HuH-7 (cell line): ENCODE data around the gene GJD2.

Experiments used
- DNase-seq: peaks from one replicate; pipeline ENCODE4 v3.0.0; 2011; ENCODE audit warnings: low spot score

Gene GJD2

GRCh38 chr15:34773013-34773412 is 18.2 kb upstream of the GJD2 start:
- no peak for DNase-seq

- DNase-seq = no peak
Measured at GRCh38 chr15:34772312-34772711, 17.5 kb upstream of the GJD2 start.

GRCh38 chr15:34769711-34770110 is 14.9 kb upstream of the GJD2 start:
- DNase-seq = no peak

- no peak for DNase-seq
Measured at GRCh38 chr15:34768530-34768929, 13.7 kb upstream of the GJD2 start.

GRCh38 chr15:34765741-34766140 is 10.9 kb upstream of the GJD2 start:
- DNase-seq = no peak

- DNase-seq = no peak
Measured at GRCh38 chr15:34760909-34761308, 6.1 kb upstream of the GJD2 start.

- no peak for DNase-seq
Measured at GRCh38 chr15:34759992-34760391, 5.2 kb upstream of the GJD2 start.

GRCh38 chr15:34759347-34759746 is 4.5 kb upstream of the GJD2 start:
- no peak for DNase-seq

GRCh38 chr15:34757262-34757661 is 2.5 kb upstream of the GJD2 start:
- DNase-seq = no peak

- DNase-seq = no peak
Measured at GRCh38 chr15:34755419-34755773, 598 bp upstream of the GJD2 start.

- no peak for DNase-seq
Measured at GRCh38 chr15:34754171-34754601, 612 bp downstream of the GJD2 start.

- DNase-seq = peak; percentile 37
Measured at GRCh38 chr15:34753236-34753894, 1.4 kb downstream of the GJD2 start.

- DNase-seq = no peak
Measured at GRCh38 chr15:34749691-34750090, 5.1 kb downstream of the GJD2 start.

GRCh38 chr15:34739346-34739745 is 15.5 kb downstream of the GJD2 start:
- no peak for DNase-seq

GRCh38 chr15:34738002-34738401 is 16.8 kb downstream of the GJD2 start:
- no peak for DNase-seq

GRCh38 chr15:34737477-34737876 is 17.3 kb downstream of the GJD2 start:
- no peak for DNase-seq

- DNase-seq = no peak
Measured at GRCh38 chr15:34734303-34734702, 20.5 kb downstream of the GJD2 start.

GRCh38 chr15:34733621-34734020 is 21.2 kb downstream of the GJD2 start:
- no peak for DNase-seq

GRCh38 chr15:34732430-34732829 is 22.4 kb downstream of the GJD2 start:
- no peak for DNase-seq

GRCh38 chr15:34730701-34731100 is 24.1 kb downstream of the GJD2 start:
- DNase-seq = no peak

- no peak for DNase-seq
Measured at GRCh38 chr15:34729886-34730285, 24.9 kb downstream of the GJD2 start.

- DNase-seq = no peak
Measured at GRCh38 chr15:34729056-34729455, 25.7 kb downstream of the GJD2 start.

- no peak for DNase-seq
Measured at GRCh38 chr15:34726406-34727100, 28.2 kb downstream of the GJD2 start.

GRCh38 chr15:34725556-34725955 is 29.2 kb downstream of the GJD2 start:
- no peak for DNase-seq
